GM12878 (cell line): Measurements from ENCODE around the gene WTIP. TPM values are rescaled to one million over a fixed set of nuclear protein-coding genes. Genes with fewer than 3 reads are reported as not detected.
A peak's percentile ranks its signal among the peaks of the same experiment; 100 is the strongest.

Experiments
- ATAC-seq: fragments of 200-7000 bp; cut with Tn5 transposase; 3 replicates; pipeline ENCODE4 v1.9.1; 2020; ENCODE audit warnings: mild to moderate bottlenecking, moderate library complexity
- BruUV-seq: library from RNA; stranded (reverse); fragments of 400-500 nt; replicated peaks from 2 replicates; lab custom pipeline; 2021; lab: Mats Ljungman, UMichigan
- CTCF ChIA-PET: fragments of 300-600 bp; sonication (Branson Sonifier 250); formaldehyde crosslinking; extraction: SDS; loops from one replicate; lab custom pipeline; 2021; ENCODE audit warnings: inconsistent platforms; lab: Yijun Ruan, JAX
- POLR2A ChIA-PET: fragments of 350-600 bp; formaldehyde crosslinking; extraction: SDS; loops from one replicate; lab custom pipeline; 2021; ENCODE audit warnings: inconsistent platforms; lab: Charles Lee
- RAD21 ChIA-PET: fragments of 300-600 bp; sonication (Branson Sonifier 250); formaldehyde crosslinking; loops from one replicate; lab custom pipeline; 2023; ENCODE audit warnings: antibody characterized with exemption; ENCODE audit not compliant: unreplicated experiment; lab: Charles Lee
- SMC1A ChIA-PET: fragments of 300-600 bp; sonication (Branson Sonifier 250); formaldehyde crosslinking; loops from one replicate; lab custom pipeline; 2023; ENCODE audit not compliant: unreplicated experiment, uncharacterized antibody; lab: Charles Lee
- DNase-seq: peaks from one replicate; pipeline ENCODE4 v3.0.0-alpha.2; 2011; ENCODE audit warnings: low read depth, low spot score
- FAIRE-seq: peaks from 3 replicates; lab custom pipeline; 2011; peaks lifted over from hg19 to GRCh38; lab: Jason Lieb, UNC
- H2AFZ ChIP-seq: 2 replicates; pipeline ENCODE4 v1.6.0; 2011; ENCODE audit warnings: low read depth, low read length, control low read depth; ENCODE audit not compliant: control insufficient read depth
- H3K27ac ChIP-seq: 2 replicates; pipeline ENCODE4 v1.5.1; 2011; ENCODE audit warnings: control low read depth; ENCODE audit not compliant: control insufficient read depth, insufficient read depth
- H3K27me3 ChIP-seq, 2 experiments: replicated peaks in 1 of 2; 2 replicates each; pipeline versions ENCODE4 v1.6.0 to v1.6.1; 2011; ENCODE audit warnings: low read length in 1 of 2; ENCODE audit not compliant: control insufficient read depth in 2 of 2, insufficient read depth in 2 of 2
- H3K36me3 ChIP-seq, 2 experiments: 2 replicates each; pipeline ENCODE4 v1.5.1; 2011; ENCODE audit warnings: low read length in 1 of 2; ENCODE audit not compliant: control insufficient read depth in 2 of 2, insufficient read depth in 2 of 2
- H3K4me1 ChIP-seq: 2 replicates; pipeline ENCODE4 v1.6.1; 2011; ENCODE audit warnings: mild to moderate bottlenecking, low read length, moderate library complexity, mixed read lengths; ENCODE audit not compliant: control insufficient read depth, insufficient read depth
- H3K4me2 ChIP-seq: 2 replicates; pipeline ENCODE4 v1.6.0; 2011; ENCODE audit warnings: control low read depth; ENCODE audit not compliant: control insufficient read depth, insufficient read depth
- H3K4me3 ChIP-seq: fragments of 200-600 bp; sonication (generic); 2 replicates; pipeline ENCODE4 v1.5.1; 2016
- H3K79me2 ChIP-seq: 2 replicates; pipeline ENCODE4 v1.6.0; 2011; ENCODE audit warnings: low read length; ENCODE audit not compliant: control insufficient read depth, insufficient read depth
- H3K9ac ChIP-seq: 2 replicates; pipeline ENCODE4 v1.8.0; 2011; ENCODE audit warnings: low read length, control low read depth, mixed read lengths; ENCODE audit not compliant: control insufficient read depth, insufficient read depth
- H3K9me3 ChIP-seq: replicated peaks from 3 replicates; pipeline ENCODE4 v1.5.1; 2011; ENCODE audit warnings: mild to moderate bottlenecking, low read length; ENCODE audit not compliant: control insufficient read depth, insufficient read depth
- H4K20me1 ChIP-seq: 2 replicates; pipeline ENCODE4 v1.6.0; 2011; ENCODE audit not compliant: control insufficient read depth, insufficient read depth
- BHLHE40 ChIP-seq, 2 experiments: fragments of 450-650 bp in 1 of 2; IDR thresholded peaks; 2 replicates each; pipeline ENCODE4 v1.6.1; 2011 to 2017; ENCODE audit warnings: low read depth in 2 of 2, borderline replicate concordance in 1 of 2, improper control_type of control experiment in 1 of 2, low read length in 1 of 2, mild to moderate bottlenecking in 1 of 2
- CBX5 ChIP-seq: sonication (generic); IDR thresholded peaks from 2 replicates; pipeline ENCODE4 v1.6.1; 2016; ENCODE audit warnings: low read depth, moderate library complexity, mild to moderate bottlenecking, inconsistent platforms
- EED ChIP-seq: sonication (generic); IDR thresholded peaks from 2 replicates; pipeline ENCODE4 v1.6.1; 2016; ENCODE audit warnings: antibody characterized with exemption, low read depth
- RFX5 ChIP-seq: IDR thresholded peaks from 2 replicates; pipeline ENCODE4 v1.6.1; 2011; ENCODE audit warnings: low read depth, low read length, improper control_type of control experiment
- SUZ12 ChIP-seq: fragments of 200-600 bp; sonication (generic); IDR thresholded peaks from one replicate; pipeline ENCODE4 v1.6.1; 2018; ENCODE audit warnings: antibody characterized with exemption, mild to moderate bottlenecking; ENCODE audit not compliant: unreplicated experiment
- ZZZ3 ChIP-seq: IDR thresholded peaks from 2 replicates; pipeline ENCODE4 v1.6.1; 2011; ENCODE audit warnings: low read depth; ENCODE audit not compliant: control insufficient read depth, insufficient read length
- WGBS: methylation state at CpG from one replicate; pipeline ENCODE4 v1.1.6; 2016; ENCODE audit warnings: low lambda C conversion rate; ENCODE audit not compliant: insufficient replicate concordance, insufficient coverage; ENCODE audit errors: missing lambda C conversion rate; 5-methylcytosine and 5-hydroxymethylcytosine counted together
- in situ Hi-C: fragments of 300-500 bp; cut with MboI; formaldehyde crosslinking; loops from 9 replicates; pipeline ENCODE4 v1.14.3; 2018; ENCODE audit warnings: mixed read lengths
- intact Hi-C: fragments of 100-400 bp; cut with micrococcal nuclease; formaldehyde crosslinking; loops from one replicate; pipeline ENCODE4 v1.14.2; 2022; ENCODE audit not compliant: unreplicated experiment
- polyA plus RNA-seq, 11 experiments: library from polyadenylated mRNA; depleted of rRNA in 4 of 11; unstranded in 6 of 11; stranded (reverse) in 5 of 11; fragments of >200 nt; fragmentation: Nextera tagmentation in 4 of 11; fragmentation: Illumina TruSeq in 1 of 11; extraction: Ambion mirVana in 4 of 11; extraction: Trizol in 1 of 11; gene quantifications; 1 replicate in 1 of 11; 2 replicates in 10 of 11; pipeline versions ENCODE4 v1.2.1 to v1.2.3, GENCODE V29; 2011 to 2016; ENCODE audit warnings: inconsistent platforms in 2 of 11, missing spikeins in 2 of 11, low read depth in 1 of 11
- total RNA-seq, 4 experiments: library from RNA; depleted of rRNA in 3 of 4; stranded (reverse); fragments of >200 nt in 3 of 4; fragmentation: Illumina TruSeq in 1 of 4; extraction: Trizol in 1 of 4; gene quantifications; 2 replicates each; pipeline versions ENCODE4 v1.2.1 to v1.2.3, GENCODE V29; 2013 to 2021
- TF ChIP-seq, protein P1 (sequence below): IDR thresholded peaks from 2 replicates; pipeline ENCODE4 v1.6.1; 2011; ENCODE audit warnings: low read depth, low read length, improper control_type of control experiment, borderline replicate concordance

WTIP gene
- total and polyA plus RNA-seq, 10 of the 15 experiments (the other 5 are each of a cell fraction or from before 2014, with no cell fraction given) = 0.06 to 0.77 (median 0.17) TPM; not detected in 2

GRCh38 chr19:34500656-34501120 lies 19.1 kb downstream of the WTIP start:
- Histone ChIP-seq H3K9ac (no peak overlapping the region), H3K4me3 (peak overlapping the region; percentile 6; the same call in 1 of the 2 replicates), H3K36me3 (no peaks in the 10 kb centered on the region), H2AFZ (no peak overlapping the region), H3K4me2 (no peak overlapping the region; the same call in 1 of the 2 replicates), H3K4me1 (no peaks in the 10 kb centered on the region), H3K27ac (no peak overlapping the region), H3K9me3 (no peaks in the 10 kb centered on the region), H3K27me3 (no peaks in the 10 kb centered on the region), H3K79me2 (no peaks in the 10 kb centered on the region), H4K20me1 (no peaks in the 10 kb centered on the region)
- TF ChIP-seq RFX5 (no peak), ZZZ3 (no peak), SUZ12 (no peak), BHLHE40 (IDR thresholded peaks at IDR 0.05; ENCODE audit: borderline replicate concordance in 1 of 2, low read depth in 2 of 2, low read length in 1 of 2) (no peak), CBX5 (no peak), EED (no peak)
- TF ChIP-seq, protein P1, sequence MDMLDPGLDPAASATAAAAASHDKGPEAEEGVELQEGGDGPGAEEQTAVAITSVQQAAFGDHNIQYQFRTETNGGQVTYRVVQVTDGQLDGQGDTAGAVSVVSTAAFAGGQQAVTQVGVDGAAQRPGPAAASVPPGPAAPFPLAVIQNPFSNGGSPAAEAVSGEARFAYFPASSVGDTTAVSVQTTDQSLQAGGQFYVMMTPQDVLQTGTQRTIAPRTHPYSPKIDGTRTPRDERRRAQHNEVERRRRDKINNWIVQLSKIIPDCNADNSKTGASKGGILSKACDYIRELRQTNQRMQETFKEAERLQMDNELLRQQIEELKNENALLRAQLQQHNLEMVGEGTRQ = no peak
- intact Hi-C loops = loop anchor here (1.0 kb wide), 1 partner anchor 212 kb away; no protein-coding TSS in a partner anchor
- in situ Hi-C loops = no loop called here
- POLR2A ChIA-PET = interaction anchor here (0.6 kb wide), 1 partner anchor 73 kb away, joined by 4 read pairs; the partner anchor contains the start of gene UBA2
- SMC1A ChIA-PET = no interaction called here
- CTCF ChIA-PET = interaction anchor here (0.5 to 2.8 kb wide), 5 partner anchors 29 to 136 kb away, joined by 3 to 10 read pairs (median 3); partner anchors contain the start of gene PDCD2L
- ATAC-seq (peak; percentile 17), DNase-seq (no peak), FAIRE-seq (no peak)
- no TSS peak for BruUV-seq
- RAD21 ChIA-PET = interaction anchor here (0.9 kb wide), 1 partner anchor 70 kb away, joined by 4 read pairs; no protein-coding TSS in a partner anchor
- 28% methylated on average over 20 of the region's 25 CpGs for WGBS
